Lower leg skin (tissue), 4 donors: Measurements from ENCODE around the gene ACSL6. TPM values are rescaled to one million over a fixed set of nuclear protein-coding genes. Genes with fewer than 3 reads are reported as not detected.
A peak's percentile ranks its signal among the peaks of the same experiment; 100 is the strongest.

Source experiments
- DNase-seq, 2 donors: peaks; one replicate each; pipeline ENCODE4 v3.0.0-alpha.2; 2019; ENCODE audit warnings: low spot score in 2 of 2
- H3K4me3 ChIP-seq: fragments of 200-600 bp; sonication (generic); 2 replicates; pipeline ENCODE4 v1.5.1; 2017; ENCODE audit warnings: mild to moderate bottlenecking, low read depth; ENCODE audit not compliant: poor library complexity, severe bottlenecking
- POLR2A ChIP-seq, 2 donors: fragments of 450-650 bp; IDR thresholded peaks; one replicate each; pipeline ENCODE4 v1.6.1; 2016 to 2017; ENCODE audit warnings: antibody characterized with exemption in 2 of 2, mild to moderate bottlenecking in 1 of 2, moderate library complexity in 1 of 2
- WGBS, 2 donors: methylation state at CpG; one replicate each; pipeline ENCODE4 v1.1.5; 2018; 5-methylcytosine and 5-hydroxymethylcytosine counted together
- intact Hi-C: fragments of 100-400 bp; cut with DNase I; formaldehyde crosslinking; loops from one replicate; pipeline ENCODE4 v1.15.0; 2023; ENCODE audit warnings: low total_unique reads
- total RNA-seq, 4 donors: library from RNA; depleted of rRNA; stranded (reverse); fragments of >200 nt; gene quantifications; one replicate each; pipeline ENCODE4 v1.1.0, GENCODE V29; 2016
- TF ChIP-seq, protein P1 (sequence below), 3 donors: fragments of 450-650 bp; IDR thresholded peaks; one replicate each; pipeline ENCODE4 v1.5.1; 2016; ENCODE audit warnings: antibody characterized with exemption in 3 of 3, mild to moderate bottlenecking in 3 of 3, moderate library complexity in 2 of 3

Gene ACSL6
- total RNA-seq, 4 donors from 2014 or later: 0.27 to 0.59 (median 0.32) TPM; not detected in 1

DNA sequence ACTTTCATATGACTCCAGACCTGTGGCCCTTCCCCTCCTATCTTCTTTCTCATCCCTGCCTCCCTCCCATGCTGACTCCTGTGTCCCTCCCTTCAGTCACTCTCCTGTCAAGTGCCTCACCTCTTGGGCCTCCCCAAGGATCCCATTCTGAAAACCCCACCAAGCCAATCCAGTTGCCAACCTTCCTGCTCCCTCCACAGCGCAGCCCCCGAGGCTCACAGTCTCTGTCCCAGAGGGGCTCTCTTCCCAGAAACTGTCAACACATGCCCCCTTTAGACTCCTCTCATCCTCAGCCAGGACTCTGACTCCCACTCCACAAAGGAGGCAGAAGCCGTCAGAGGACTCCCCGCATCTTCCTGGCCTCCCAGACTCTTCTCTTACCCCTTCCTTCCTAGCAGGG is 30.8 kb downstream of the ACSL6 start:
- DNase-seq: peak in 1 of 2 donors; percentile 57
- intact Hi-C loops: no loop called here
- H3K4me3 ChIP-seq: no peak overlapping the region
- TF ChIP-seq POLR2A (IDR thresholded peaks at IDR 0.05): no peak
- TF ChIP-seq, protein P1, sequence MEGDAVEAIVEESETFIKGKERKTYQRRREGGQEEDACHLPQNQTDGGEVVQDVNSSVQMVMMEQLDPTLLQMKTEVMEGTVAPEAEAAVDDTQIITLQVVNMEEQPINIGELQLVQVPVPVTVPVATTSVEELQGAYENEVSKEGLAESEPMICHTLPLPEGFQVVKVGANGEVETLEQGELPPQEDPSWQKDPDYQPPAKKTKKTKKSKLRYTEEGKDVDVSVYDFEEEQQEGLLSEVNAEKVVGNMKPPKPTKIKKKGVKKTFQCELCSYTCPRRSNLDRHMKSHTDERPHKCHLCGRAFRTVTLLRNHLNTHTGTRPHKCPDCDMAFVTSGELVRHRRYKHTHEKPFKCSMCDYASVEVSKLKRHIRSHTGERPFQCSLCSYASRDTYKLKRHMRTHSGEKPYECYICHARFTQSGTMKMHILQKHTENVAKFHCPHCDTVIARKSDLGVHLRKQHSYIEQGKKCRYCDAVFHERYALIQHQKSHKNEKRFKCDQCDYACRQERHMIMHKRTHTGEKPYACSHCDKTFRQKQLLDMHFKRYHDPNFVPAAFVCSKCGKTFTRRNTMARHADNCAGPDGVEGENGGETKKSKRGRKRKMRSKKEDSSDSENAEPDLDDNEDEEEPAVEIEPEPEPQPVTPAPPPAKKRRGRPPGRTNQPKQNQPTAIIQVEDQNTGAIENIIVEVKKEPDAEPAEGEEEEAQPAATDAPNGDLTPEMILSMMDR (IDR thresholded peaks at IDR 0.05): no peak
- 81 to 87% methylated on average over 4 of the region's 4 CpGs for WGBS, 2 donors

DNA sequence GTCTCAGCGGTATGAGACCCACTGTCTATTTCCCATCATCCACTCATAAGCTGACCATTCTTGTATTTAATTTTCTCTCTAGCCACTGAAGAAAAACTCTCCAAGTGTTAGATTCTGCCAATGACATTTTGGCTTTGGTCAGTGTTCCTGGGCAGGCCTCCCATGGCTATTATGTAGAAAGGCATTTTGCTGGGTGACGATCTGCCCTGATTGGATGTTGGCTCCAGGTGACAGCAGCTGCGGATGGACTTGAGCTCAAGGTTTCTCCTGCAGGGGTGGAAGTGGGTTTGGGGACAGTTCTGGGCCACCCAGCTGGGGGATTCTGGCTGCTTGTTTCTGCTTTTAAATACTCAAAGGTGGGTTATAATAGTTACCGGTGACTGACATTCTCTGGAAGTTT is 31.6 kb downstream of the ACSL6 start:
- DNase-seq: peak in 1 of 2 donors; percentile 58
- no peak overlapping the region for H3K4me3 ChIP-seq
- intact Hi-C loops: no loop called here
- TF ChIP-seq POLR2A (IDR thresholded peaks at IDR 0.05): no peak
- TF ChIP-seq, protein P1 (IDR thresholded peaks at IDR 0.05): no peak
- 77 to 92% methylated on average over 4 of the region's 4 CpGs for WGBS, 2 donors

DNA sequence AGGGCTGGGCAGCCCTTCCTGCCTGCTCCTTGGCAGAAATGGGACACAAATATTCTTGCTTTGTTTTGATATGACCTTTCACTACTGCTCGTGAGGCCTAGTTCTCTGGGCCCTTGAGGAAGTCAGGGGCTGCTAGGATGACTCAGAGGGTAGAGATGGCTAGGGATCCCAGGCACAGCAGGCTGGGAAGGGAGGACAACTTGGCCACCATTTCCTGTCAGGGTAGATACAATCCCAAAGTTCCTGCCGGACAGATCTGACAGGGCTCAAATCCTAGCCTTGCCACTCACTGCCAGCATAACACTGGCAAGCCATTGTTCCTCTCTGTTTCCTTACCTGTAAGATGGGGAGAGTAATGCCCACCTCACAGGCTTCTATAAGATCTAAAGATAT is 34.2 kb downstream of the ACSL6 start:
- WGBS, 2 donors: 73 to 83% methylated on average over 2 of the region's 2 CpGs
- peak in 1 of 2 donors; percentile 25 for DNase-seq
- intact Hi-C loops: no loop called here
- TF ChIP-seq POLR2A (IDR thresholded peaks at IDR 0.05): no peak
- TF ChIP-seq, protein P1 (IDR thresholded peaks at IDR 0.05): no peak
- H3K4me3 ChIP-seq: no peak overlapping the region

DNA sequence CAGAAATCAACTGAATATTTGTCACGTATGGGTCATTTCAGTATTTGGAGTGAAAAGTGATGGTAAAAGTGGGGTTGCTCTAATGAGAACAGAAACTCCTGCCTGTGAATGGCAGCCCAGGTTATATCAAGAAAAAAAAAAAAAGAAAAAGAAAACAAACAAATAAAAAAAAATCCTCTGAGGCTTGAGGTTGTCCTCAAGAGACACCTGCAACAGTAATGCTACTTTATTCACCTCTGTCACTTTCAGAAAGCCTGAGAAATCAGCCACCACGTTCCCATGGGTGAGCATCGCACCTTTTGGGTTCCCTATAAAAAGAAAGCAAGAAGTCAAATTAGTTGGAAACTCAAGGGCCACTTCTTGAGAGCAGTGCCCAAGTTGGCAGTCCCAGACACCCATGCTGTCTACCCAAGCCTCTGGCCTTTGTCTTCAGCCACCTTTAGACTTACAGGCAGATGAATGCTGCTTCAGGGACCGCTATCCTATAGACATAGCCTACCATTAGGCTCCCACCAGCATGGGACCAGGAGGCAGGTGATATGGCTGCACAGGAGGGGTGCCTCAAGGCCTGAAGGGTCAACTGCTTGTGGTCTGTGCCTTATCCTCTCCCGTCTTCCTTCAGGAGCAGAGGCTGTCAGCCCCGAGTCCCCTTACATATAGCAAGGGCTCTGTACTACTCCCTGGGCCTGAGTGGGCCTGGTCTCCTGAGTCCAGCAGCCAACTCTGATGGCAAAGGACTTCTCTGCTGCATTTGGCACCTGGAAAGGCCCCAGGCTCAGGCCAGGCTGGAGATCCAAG is 34.8 kb downstream of the ACSL6 start:
- H3K4me3 ChIP-seq: no peak overlapping the region
- DNase-seq: peak in 1 of 2 donors; percentile 60
- 95 to 98% methylated on average over 6 of the region's 6 CpGs for WGBS, 2 donors
- no peak for TF ChIP-seq POLR2A (IDR thresholded peaks at IDR 0.05)
- TF ChIP-seq, protein P1 (IDR thresholded peaks at IDR 0.05): no peak
- intact Hi-C loops: no loop called here

DNA sequence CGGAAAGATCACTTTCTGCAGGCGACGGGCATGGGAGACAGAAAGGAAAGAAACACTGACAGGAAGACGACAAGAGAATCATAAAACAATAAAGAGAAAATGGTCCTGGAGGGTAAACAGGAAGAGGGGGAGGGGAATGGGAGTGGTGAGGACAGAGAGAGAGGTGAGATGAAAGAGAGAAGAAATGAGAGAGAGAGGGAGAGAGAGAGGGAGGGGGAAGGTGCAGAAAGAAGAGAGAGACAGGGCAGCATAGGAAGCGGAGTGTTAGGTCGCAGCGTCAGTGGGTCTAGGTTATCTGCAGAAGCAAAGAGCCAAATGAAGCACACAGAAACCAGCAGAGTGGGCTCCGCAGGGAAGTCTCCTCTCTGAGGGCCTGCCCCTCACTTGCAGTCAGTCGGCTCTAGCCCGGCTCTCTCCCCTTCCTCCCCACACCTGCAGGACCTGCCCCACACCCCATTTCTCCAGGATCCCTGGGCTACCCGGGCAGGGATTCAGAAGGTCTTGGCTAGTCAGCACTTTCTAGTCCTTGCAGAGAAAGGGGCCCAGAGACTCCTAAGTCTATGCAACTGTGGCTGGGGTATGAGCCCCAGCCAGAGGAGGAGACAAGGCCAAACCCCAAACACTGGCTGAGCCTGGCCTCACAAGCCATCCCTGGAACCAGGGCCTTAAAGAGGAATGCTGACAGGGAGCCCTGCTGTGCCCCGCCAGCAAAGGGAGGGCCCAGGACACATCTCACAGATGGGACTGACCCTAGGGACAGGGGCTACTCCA is 36.3 kb downstream of the ACSL6 start:
- intact Hi-C loops: no loop called here
- no peak overlapping the region for H3K4me3 ChIP-seq
- WGBS, 2 donors: 75 to 78% methylated on average over 11 to 12 of the region's 12 CpGs
- DNase-seq: no peak
- TF ChIP-seq POLR2A (IDR thresholded peaks at IDR 0.05): no peak
- TF ChIP-seq, protein P1 (IDR thresholded peaks at IDR 0.05): no peak
